HG02870 (cell line): ENCODE measurements around the gene FMNL1.
"Not testable (repeated sequence)": the region's sequence is repeated elsewhere in the genome, so short reads cannot be mapped to it uniquely, and the experiment has no call there.

ENCODE experiments used
- ATAC-seq: cut with Tn5 transposase; IDR thresholded peaks from one replicate; pipeline ENCODE4 v1.9.1; 2021; ENCODE audit warnings: mild to moderate bottlenecking, moderate library complexity; ENCODE audit not compliant: unreplicated experiment

The FMNL1 gene

GRCh38 chr17:45233423-45233924 is 11.8 kb downstream of the FMNL1 start:
- no peak for ATAC-seq

- ATAC-seq = no peak
These were observed 13.1 kb downstream of the FMNL1 start for GRCh38 chr17:45234641-45235415.

GRCh38 chr17:45235416-45236281 is 14.0 kb downstream of the FMNL1 start:
- ATAC-seq = no peak

GRCh38 chr17:45236282-45236606 is 14.6 kb downstream of the FMNL1 start:
- no peak for ATAC-seq

- ATAC-seq = no peak
These were observed 16.0 kb downstream of the FMNL1 start for GRCh38 chr17:45237686-45238085.

- no peak for ATAC-seq
These were observed 16.6 kb downstream of the FMNL1 start for GRCh38 chr17:45238155-45238774.

GRCh38 chr17:45240905-45241327 is 19.2 kb downstream of the FMNL1 start:
- no peak for ATAC-seq

GRCh38 chr17:45241328-45242028 is 19.8 kb downstream of the FMNL1 start:
- ATAC-seq = no peak

GRCh38 chr17:45242029-45242414 is 20.3 kb downstream of the FMNL1 start:
- ATAC-seq = no peak

- no peak for ATAC-seq
These were observed 22.1 kb downstream of the FMNL1 start for GRCh38 chr17:45243750-45244149.

GRCh38 chr17:45244725-45245656 is 23.3 kb downstream of the FMNL1 start:
- ATAC-seq = no peak

GRCh38 chr17:45246338-45246737 is 24.7 kb downstream of the FMNL1 start:
- no peak for ATAC-seq

- ATAC-seq = no peak
These were observed 25.3 kb downstream of the FMNL1 start for GRCh38 chr17:45246861-45247428.

GRCh38 chr17:45247429-45248131 is 25.9 kb downstream of the FMNL1 start:
- ATAC-seq = peak; percentile 82

GRCh38 chr17:45248132-45248957 is 26.7 kb downstream of the FMNL1 start:
- peak; percentile 43 for ATAC-seq

GRCh38 chr17:45251931-45252330 is 30.2 kb downstream of the FMNL1 start:
- no peak for ATAC-seq

- not testable (repeated sequence) for ATAC-seq
These were observed 31.6 kb downstream of the FMNL1 start for GRCh38 chr17:45253237-45253636.

GRCh38 chr17:45253879-45254278 is 32.2 kb downstream of the FMNL1 start:
- ATAC-seq = no peak
